Right cardiac atrium (tissue), 5 donors: ENCODE measurements around the gene EPS8. TPM values are rescaled to one million over a fixed set of nuclear protein-coding genes. Genes with fewer than 3 reads are reported as not detected.
A peak's percentile ranks its signal among the peaks of the same experiment; 100 is the strongest.

Source experiments
- ATAC-seq, 2 donors: fragments of 200-7000 bp; cut with Tn5 transposase; one replicate each; pipeline versions ENCODE4 v1.8.0 to v1.9.1; 2020; ENCODE audit warnings: moderate library complexity in 2 of 2, mild to moderate bottlenecking in 1 of 2
- DNase-seq, 3 donors: peaks; one replicate each; pipeline ENCODE4 v3.0.0-alpha.2; 2020
- H3K27ac ChIP-seq: one replicate; pipeline ENCODE4 v1.5.1; 2013; ENCODE audit warnings: mild to moderate bottlenecking, low read length, control low read depth, moderate library complexity
- H3K27me3 ChIP-seq: one replicate; pipeline ENCODE4 v1.6.1; 2013; ENCODE audit not compliant: control insufficient read depth, insufficient read depth
- H3K4me1 ChIP-seq: one replicate; pipeline ENCODE4 v1.6.1; 2013; ENCODE audit warnings: low read length; ENCODE audit not compliant: control insufficient read depth, insufficient read depth
- H3K4me3 ChIP-seq: one replicate; pipeline ENCODE4 v1.5.1; 2013; ENCODE audit warnings: low read length, control low read depth
- H3K9me3 ChIP-seq: one replicate; pipeline ENCODE4 v1.6.1; 2013; ENCODE audit warnings: low read length; ENCODE audit not compliant: control insufficient read depth
- WGBS: extraction: QIAGEN DNeasy Blood & Tissue Kit; methylation state at CpG from one replicate; pipeline ENCODE4 v1.1.7; 2013; 5-methylcytosine and 5-hydroxymethylcytosine counted together
- intact Hi-C, 4 donors: fragments of 100-400 bp; cut with DNase I; formaldehyde crosslinking; loops; one replicate each; pipeline versions ENCODE4 v1.11.0 to v1.14.0; 2022 to 2023
- polyA plus RNA-seq: library from polyadenylated mRNA; stranded (reverse); fragments of 200-250 nt; gene quantifications from one replicate; pipeline ENCODE4 v1.2.3, GENCODE V29; 2013
- total RNA-seq, 4 donors: library from RNA; stranded (reverse); fragmentation: NEBNext Ultra II Directional; extraction: Animal tissue kit (Norgen Biotek cat#: 25700); gene quantifications; one replicate each; pipeline ENCODE4 v1.2.1, GENCODE V29; 2021
- donor health status: healthy with polysubstance abuse.
- donor health status: DM: no; HTN: yes; CAD: no.
- donor health status: DM: no; HTN: no; CAD: no.
- donor health status: DM: no; HTN: yes; CAD: no; lungs with severe emphysema.
- donor health status: DM: yes; HTN: yes; CAD: no.

Gene EPS8
- total and polyA plus RNA-seq, 5 donors = 18.6 to 39.7 (median 29.8) TPM

GRCh38 chr12:15733136-15733535, 56.1 kb downstream of the EPS8 start:
- DNase-seq (no peak), ATAC-seq (no peak)
- 69% methylated on average over 3 of the region's 3 CpGs for WGBS
- Histone ChIP-seq H3K4me1 (no peaks in the 10 kb centered on the region), H3K9me3 (no peaks in the 10 kb centered on the region), H3K27me3 (no peaks in the 10 kb centered on the region), H3K4me3 (no peak overlapping the region), H3K27ac (no peak overlapping the region)
- intact Hi-C loops = no loop called here

- ATAC-seq (peak in 1 of 2 donors; percentile 43), DNase-seq (no peak)
- Histone ChIP-seq H3K27ac (no peak overlapping the region), H3K9me3 (no peaks in the 10 kb centered on the region), H3K4me1 (no peaks in the 10 kb centered on the region), H3K27me3 (no peaks in the 10 kb centered on the region), H3K4me3 (no peak overlapping the region)
- intact Hi-C loops = no loop called here
- WGBS = 67% methylated on average over 6 of the region's 6 CpGs
Measured at GRCh38 chr12:15732341-15733061, 56.7 kb downstream of the EPS8 start.

GRCh38 chr12:15731940-15732339, 57.2 kb downstream of the EPS8 start:
- intact Hi-C loops = no loop called here
- Histone ChIP-seq H3K4me1 (no peaks in the 10 kb centered on the region), H3K4me3 (no peak overlapping the region), H3K27me3 (no peaks in the 10 kb centered on the region), H3K9me3 (no peaks in the 10 kb centered on the region), H3K27ac (no peak overlapping the region)
- DNase-seq (no peak), ATAC-seq (no peak)
- WGBS = 90% methylated on average over 3 of the region's 3 CpGs

- DNase-seq (no peak), ATAC-seq (no peak)
- 96% methylated on average over 4 of the region's 4 CpGs for WGBS
- no peaks in the 10 kb centered on the region for H3K27me3 ChIP-seq
- H3K27ac ChIP-seq = no peak overlapping the region
- no peak overlapping the region for H3K4me3 ChIP-seq
- H3K9me3 ChIP-seq = no peaks in the 10 kb centered on the region
- peaks cover 2% of the 10 kb centered on the region for H3K4me1 ChIP-seq
- intact Hi-C loops = no loop called here
Measured at GRCh38 chr12:15729097-15729496, 60.1 kb downstream of the EPS8 start.

- Histone ChIP-seq H3K4me1 (peaks cover 2% of the 10 kb centered on the region), H3K27me3 (no peaks in the 10 kb centered on the region), H3K27ac (no peak overlapping the region), H3K4me3 (no peak overlapping the region), H3K9me3 (no peaks in the 10 kb centered on the region)
- DNase-seq = no peak
- intact Hi-C loops = no loop called here
- WGBS = 77% methylated on average over 5 of the region's 5 CpGs
- ATAC-seq = peak; percentile 51 to 53
Measured at GRCh38 chr12:15728118-15728598, 61.0 kb downstream of the EPS8 start.

GRCh38 chr12:15726878-15727150, 62.4 kb downstream of the EPS8 start:
- no peaks in the 10 kb centered on the region for H3K27me3 ChIP-seq
- H3K4me3 ChIP-seq = no peak overlapping the region
- no peaks in the 10 kb centered on the region for H3K9me3 ChIP-seq
- H3K4me1 ChIP-seq = peaks cover 2% of the 10 kb centered on the region
- DNase-seq (no peak), ATAC-seq (no peak)
- intact Hi-C loops = no loop called here
- no peak overlapping the region for H3K27ac ChIP-seq

- DNase-seq (no peak), ATAC-seq (peak; percentile 32 to 68)
- Histone ChIP-seq H3K27me3 (no peaks in the 10 kb centered on the region), H3K4me1 (peaks cover 2% of the 10 kb centered on the region), H3K4me3 (no peak overlapping the region), H3K9me3 (no peaks in the 10 kb centered on the region), H3K27ac (no peak overlapping the region)
- intact Hi-C loops = no loop called here
- WGBS = 43% methylated on average over 2 of the region's 2 CpGs
Measured at GRCh38 chr12:15726027-15726877, 62.9 kb downstream of the EPS8 start.

- Histone ChIP-seq H3K4me1 (peaks cover 2% of the 10 kb centered on the region), H3K27ac (no peak overlapping the region), H3K4me3 (no peak overlapping the region), H3K27me3 (no peaks in the 10 kb centered on the region), H3K9me3 (no peaks in the 10 kb centered on the region)
- DNase-seq = no peak
- WGBS = 98% methylated on average over 1 of the region's 1 CpG
- ATAC-seq = no peak
- intact Hi-C loops = no loop called here
Measured at GRCh38 chr12:15722951-15723350, 66.2 kb downstream of the EPS8 start.

GRCh38 chr12:15721316-15722115, 67.7 kb downstream of the EPS8 start:
- Histone ChIP-seq H3K4me1 (peaks cover 3% of the 10 kb centered on the region), H3K4me3 (no peak overlapping the region)

GRCh38 chr12:15720295-15720694, 68.9 kb downstream of the EPS8 start:
- Histone ChIP-seq H3K9me3 (no peaks in the 10 kb centered on the region), H3K27me3 (no peaks in the 10 kb centered on the region), H3K27ac (no peak overlapping the region), H3K4me3 (no peak overlapping the region), H3K4me1 (peaks cover 3% of the 10 kb centered on the region)
- WGBS = 77% methylated on average over 2 of the region's 2 CpGs
- intact Hi-C loops = no loop called here
- no peak for DNase-seq
- ATAC-seq = no peak

More at GRCh38 chr12:15721316-15722115, 67.7 kb downstream of the EPS8 start:
- Histone ChIP-seq H3K9me3 (no peaks in the 10 kb centered on the region), H3K27me3 (no peaks in the 10 kb centered on the region), H3K27ac (no peak overlapping the region)
- intact Hi-C loops = no loop called here
- DNase-seq (no peak), ATAC-seq (no peak)
- 58% methylated on average over 4 of the region's 4 CpGs for WGBS

GRCh38 chr12:15719230-15719629, 70.0 kb downstream of the EPS8 start:
- Histone ChIP-seq H3K4me3 (no peak overlapping the region), H3K27me3 (no peaks in the 10 kb centered on the region), H3K9me3 (no peaks in the 10 kb centered on the region), H3K27ac (no peak overlapping the region), H3K4me1 (peaks cover 5% of the 10 kb centered on the region)
- intact Hi-C loops = no loop called here
- ATAC-seq (peak; percentile 18 to 23), DNase-seq (no peak)
- WGBS = 38% methylated on average over 2 of the region's 2 CpGs
